Posterior vena cava (tissue), 2 donors: ENCODE results near the gene NPAS3. TPM values are rescaled to one million over a fixed set of nuclear protein-coding genes. Genes with fewer than 3 reads are reported as not detected.

Experiments
- DNase-seq: peaks from one replicate; pipeline ENCODE4 v3.0.0-alpha.2; 2020; ENCODE audit warnings: low spot score
- intact Hi-C, 2 donors: fragments of 100-400 bp; cut with DNase I; formaldehyde crosslinking; loops; one replicate each; pipeline versions ENCODE4 v1.14.1 to v1.14.2; 2022 to 2023
- total RNA-seq, 2 donors: library from RNA; stranded (reverse); fragmentation: NEBNext Ultra II Directional; extraction: Animal tissue kit (Norgen Biotek cat#: 25700); gene quantifications; one replicate each; pipeline ENCODE4 v1.2.1, GENCODE V29; 2021
- donor health status: DM: yes; HTN: yes; CAD: no.
- donor health status: DM: yes; HTN: yes; CAD: no.

The NPAS3 gene
- total RNA-seq, 2 donors from 2014 or later: 1.3 to 2.6 TPM

GRCh38 chr14:33386140-33386539, 447.5 kb downstream of the NPAS3 start:
- intact Hi-C loops: no loop called here
- no peak for DNase-seq

- no peak for DNase-seq
- intact Hi-C loops: no loop called here
Measured at GRCh38 chr14:33386781-33387180, 448.1 kb downstream of the NPAS3 start.

- no peak for DNase-seq
- intact Hi-C loops: no loop called here
Measured at GRCh38 chr14:33390335-33390734, 451.7 kb downstream of the NPAS3 start.

- intact Hi-C loops: no loop called here
- no peak for DNase-seq
Measured at GRCh38 chr14:33393231-33393894, 454.7 kb downstream of the NPAS3 start.

GRCh38 chr14:33393895-33394368, 455.3 kb downstream of the NPAS3 start:
- DNase-seq: no peak
- intact Hi-C loops: no loop called here

GRCh38 chr14:33401311-33401710, 462.6 kb downstream of the NPAS3 start:
- no peak for DNase-seq
- intact Hi-C loops: no loop called here

- intact Hi-C loops: no loop called here
- DNase-seq: no peak
Measured at GRCh38 chr14:33402604-33403003, 463.9 kb downstream of the NPAS3 start.

GRCh38 chr14:33404054-33404453, 465.4 kb downstream of the NPAS3 start:
- intact Hi-C loops: no loop called here
- DNase-seq: no peak

GRCh38 chr14:33404964-33405574, 466.4 kb downstream of the NPAS3 start:
- intact Hi-C loops: no loop called here
- no peak for DNase-seq

- no peak for DNase-seq
Measured at GRCh38 chr14:33406766-33407165, 468.1 kb downstream of the NPAS3 start.

GRCh38 chr14:33408291-33408690, 469.6 kb downstream of the NPAS3 start:
- intact Hi-C loops: no loop called here

More at GRCh38 chr14:33406766-33407165, 468.1 kb downstream of the NPAS3 start:
- intact Hi-C loops: no loop called here

GRCh38 chr14:33412450-33412849, 473.8 kb downstream of the NPAS3 start:
- intact Hi-C loops: no loop called here
- no peak for DNase-seq

More at GRCh38 chr14:33408291-33408690, 469.6 kb downstream of the NPAS3 start:
- no peak for DNase-seq

- intact Hi-C loops: no loop called here
- DNase-seq: no peak
Measured at GRCh38 chr14:33413381-33413780, 474.7 kb downstream of the NPAS3 start.

GRCh38 chr14:33414041-33414440, 475.4 kb downstream of the NPAS3 start:
- no peak for DNase-seq
- intact Hi-C loops: no loop called here

- DNase-seq: no peak
- intact Hi-C loops: no loop called here
Measured at GRCh38 chr14:33420051-33420627, 481.5 kb downstream of the NPAS3 start.

- DNase-seq: no peak
- intact Hi-C loops: no loop called here
Measured at GRCh38 chr14:33430414-33431035, 491.8 kb downstream of the NPAS3 start.

- intact Hi-C loops: no loop called here
Measured at GRCh38 chr14:33432407-33433023, 493.8 kb downstream of the NPAS3 start.

GRCh38 chr14:33433396-33433795, 494.7 kb downstream of the NPAS3 start:
- no peak for DNase-seq
- intact Hi-C loops: no loop called here

More at GRCh38 chr14:33432407-33433023, 493.8 kb downstream of the NPAS3 start:
- DNase-seq: no peak

GRCh38 chr14:33435911-33436689, 497.4 kb downstream of the NPAS3 start:
- intact Hi-C loops: no loop called here
- no peak for DNase-seq
